Vagina (tissue), 2 donors: ENCODE data around the gene SAE1.

Experiments
- CTCF ChIP-seq, 3 experiments: fragments of 450-650 bp in 2 of 3; fragments of 200-600 bp in 1 of 3; sonication (generic) in 1 of 3; IDR thresholded peaks; one replicate each; pipeline ENCODE4 v1.5.1; 2017 to 2019; ENCODE audit warnings: antibody characterized with exemption in 3 of 3, mild to moderate bottlenecking in 2 of 3, moderate library complexity in 2 of 3
- POLR2A ChIP-seq, 2 donors: fragments of 450-650 bp; IDR thresholded peaks; one replicate each; pipeline ENCODE4 v1.6.1; 2017; ENCODE audit warnings: antibody characterized with exemption in 2 of 2, mild to moderate bottlenecking in 2 of 2, moderate library complexity in 2 of 2
- POLR2AphosphoS5 ChIP-seq, 2 donors: sonication (generic); formaldehyde crosslinking; IDR thresholded peaks; one replicate each; pipeline ENCODE4 v1.9.0; 2017; ENCODE audit warnings: antibody characterized with exemption in 2 of 2, mild to moderate bottlenecking in 2 of 2, low read depth in 1 of 2; ENCODE audit not compliant: insufficient read depth in 1 of 2

GRCh38 chr19:47142779-47143178, 12.1 kb downstream of the SAE1 start:
- TF ChIP-seq CTCF (IDR thresholded peaks at IDR 0.05) (no peak), POLR2A (IDR thresholded peaks at IDR 0.05) (no peak), POLR2AphosphoS5 (IDR thresholded peaks at IDR 0.05; ENCODE audit: insufficient read depth in 1 of 2, low read depth in 1 of 2) (no peak)
